Activated CD4-positive, alpha-beta T cell treated with anti-CD3 and anti-CD28 coated beads, Interleukin-2, Interleukin-4, amounts not matched to agents 100 ng/mL and 50 ng/mL, durations not matched to agents 16 hours and 8 hours (primary cell): ENCODE data around the gene DISP2.

Experiments used
- DNase-seq: peaks from one replicate; pipeline ENCODE4 v3.0.0-alpha.2; 2020; ENCODE audit warnings: low spot score

DISP2 gene

DNA sequence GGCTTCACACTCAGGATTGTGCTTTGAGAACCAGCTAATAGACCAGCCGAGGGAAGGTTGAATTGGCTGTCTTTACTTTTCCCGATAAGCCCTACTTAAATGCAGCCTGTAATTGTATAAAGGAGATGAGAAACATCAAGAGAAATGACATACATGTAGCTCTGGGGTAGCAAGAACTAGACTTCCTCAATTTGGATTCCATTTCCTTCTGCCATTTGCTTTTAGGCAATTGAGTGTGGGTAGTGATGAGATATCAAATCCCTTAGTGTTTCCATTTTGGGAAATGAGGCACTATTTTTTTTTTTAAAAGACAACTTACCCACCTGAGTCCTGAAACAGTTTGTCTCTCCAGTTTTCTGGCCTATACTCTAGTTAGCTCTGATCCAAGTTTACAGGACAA lies 32.3 kb upstream of the DISP2 start:
- no peak for DNase-seq

DNA sequence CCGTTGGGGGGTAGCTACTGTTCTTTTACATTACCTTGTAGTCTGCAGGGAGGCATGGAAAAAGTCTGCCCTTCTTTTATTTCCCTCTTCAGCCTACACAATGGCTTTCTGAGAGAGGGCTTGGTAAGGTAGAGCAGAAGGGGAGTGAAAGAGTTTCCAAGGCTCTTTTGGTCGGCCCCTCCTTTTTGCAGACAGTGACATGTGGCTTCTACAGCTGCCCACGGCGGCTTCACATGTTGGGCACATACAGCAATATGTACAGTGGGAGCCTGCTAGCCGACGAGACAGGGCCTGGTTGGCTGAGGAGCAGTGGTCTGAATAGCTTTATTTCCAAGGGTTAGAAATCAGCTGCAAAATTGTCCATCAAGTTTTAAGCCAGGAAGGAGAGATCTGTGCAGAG lies 30.6 kb upstream of the DISP2 start:
- DNase-seq: no peak

DNA sequence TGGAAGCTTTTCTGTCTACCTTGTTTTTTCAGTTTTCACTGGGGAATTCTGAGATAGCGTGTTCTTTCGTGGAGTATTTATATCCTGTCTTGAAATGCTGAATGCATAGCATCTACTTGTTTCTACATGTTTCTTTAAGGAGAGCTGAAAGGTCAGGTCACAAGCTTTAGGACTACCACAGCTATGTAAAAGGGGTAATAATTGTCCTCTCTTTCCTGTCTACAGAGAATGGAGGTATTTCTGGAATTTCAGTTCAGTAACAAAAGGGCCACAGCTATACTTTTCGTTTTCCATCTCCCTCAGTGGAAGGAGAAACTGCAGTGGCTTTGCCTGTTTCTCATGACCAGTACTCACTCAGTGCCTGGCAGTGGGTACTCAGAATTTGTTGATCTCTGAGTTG lies 29.8 kb upstream of the DISP2 start:
- DNase-seq: no peak

DNA sequence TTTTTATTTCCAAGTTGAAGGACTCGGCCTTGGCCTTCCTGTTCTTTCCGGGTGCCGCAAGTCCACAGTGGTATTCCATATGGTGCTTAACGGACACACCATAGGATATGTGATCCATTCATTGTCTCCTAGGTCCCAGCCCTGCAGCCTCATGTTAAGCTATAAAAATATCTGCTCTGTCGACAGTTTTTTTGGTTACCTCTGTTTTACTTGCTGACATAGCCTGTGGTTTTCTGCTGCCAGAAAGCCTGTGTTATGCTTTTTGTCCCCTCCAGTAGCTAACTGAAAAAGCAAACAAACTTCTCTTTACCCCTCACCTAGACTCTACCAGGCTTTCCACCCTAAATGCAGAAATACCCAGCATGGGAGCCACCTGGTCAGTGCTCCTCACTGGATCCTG lies 29.3 kb upstream of the DISP2 start:
- DNase-seq: no peak

DNA sequence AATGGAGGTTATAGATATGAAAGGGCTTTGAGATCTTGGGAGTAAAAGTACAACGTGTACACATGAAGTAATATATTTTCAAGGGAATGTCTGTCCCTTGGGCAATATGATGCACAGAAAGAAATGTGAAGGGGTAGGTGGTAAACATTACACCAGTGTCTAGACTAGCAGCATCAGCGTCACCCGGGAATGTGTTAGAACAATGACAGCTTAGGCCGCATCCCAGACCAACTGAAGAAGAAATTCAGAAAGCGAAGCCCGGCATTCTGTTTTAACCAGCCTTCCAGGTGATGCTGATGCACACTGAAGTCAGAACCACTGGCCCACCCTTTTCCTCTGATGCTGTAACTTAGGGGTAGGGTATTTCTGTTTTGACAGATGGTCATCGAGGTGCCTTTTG lies 28.2 kb upstream of the DISP2 start:
- no peak for DNase-seq

DNA sequence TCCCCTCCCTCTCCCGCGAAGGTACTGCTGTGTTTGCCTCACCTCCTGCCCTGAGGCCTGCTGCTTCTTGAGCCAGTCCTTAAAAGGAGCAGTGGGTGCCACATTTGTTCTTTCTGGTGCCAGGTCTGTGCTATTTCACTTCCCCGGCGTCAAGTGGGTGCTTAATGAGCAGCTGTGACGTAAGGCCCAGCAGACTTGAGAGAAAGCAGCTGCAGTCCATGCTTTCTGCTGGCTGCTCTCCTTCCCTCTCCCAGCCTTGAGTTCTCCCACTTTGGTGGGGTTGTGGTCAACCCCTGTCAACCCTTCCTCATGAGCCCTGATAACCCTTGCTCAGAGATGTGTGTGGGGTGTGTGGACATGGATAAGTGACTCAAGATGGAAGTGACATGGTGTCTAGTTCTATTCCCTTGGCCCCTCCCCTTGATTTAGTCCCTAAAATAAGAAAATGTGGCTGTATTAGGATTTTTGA lies 27.6 kb upstream of the DISP2 start:
- no peak for DNase-seq

DNA sequence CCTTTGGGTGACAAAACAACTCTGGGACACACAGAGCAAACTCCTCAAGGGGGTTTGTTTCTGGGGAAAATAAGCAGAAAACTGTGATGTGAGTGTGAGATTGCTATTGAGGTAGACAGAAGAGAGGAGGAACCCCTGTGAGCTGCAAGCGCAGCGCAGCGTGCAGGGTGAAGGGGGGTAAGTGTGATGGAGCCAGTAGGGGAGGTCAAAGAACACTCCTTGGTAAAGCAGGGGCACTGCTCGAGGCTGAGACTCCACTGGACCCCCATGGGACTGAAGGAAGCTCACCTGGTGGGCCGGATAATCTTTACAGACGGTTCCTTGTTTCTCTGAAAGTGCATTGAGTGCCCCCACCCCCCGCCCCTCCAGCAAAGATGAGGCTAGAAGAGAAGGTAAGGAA lies 27.0 kb upstream of the DISP2 start:
- no peak for DNase-seq

DNA sequence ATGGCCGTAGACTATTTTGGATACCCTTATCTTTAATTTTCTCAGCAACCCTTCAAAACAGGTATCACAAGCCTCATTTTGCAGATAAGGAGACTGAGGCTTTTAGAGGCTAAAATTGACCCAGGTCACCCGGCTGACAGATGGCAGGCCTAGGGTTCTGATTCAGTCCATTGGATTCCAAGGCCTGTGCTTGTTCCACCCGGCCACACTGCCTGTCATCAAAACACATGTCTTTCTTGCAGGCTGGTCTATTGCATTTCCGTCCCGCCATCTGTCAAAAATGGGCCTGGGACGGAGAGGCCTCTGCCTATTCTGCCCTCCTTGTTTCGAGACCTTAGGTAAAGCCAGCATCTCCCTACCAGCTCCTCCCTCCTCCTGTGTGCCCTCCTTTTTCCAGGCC lies 26.4 kb upstream of the DISP2 start:
- no peak for DNase-seq

DNA sequence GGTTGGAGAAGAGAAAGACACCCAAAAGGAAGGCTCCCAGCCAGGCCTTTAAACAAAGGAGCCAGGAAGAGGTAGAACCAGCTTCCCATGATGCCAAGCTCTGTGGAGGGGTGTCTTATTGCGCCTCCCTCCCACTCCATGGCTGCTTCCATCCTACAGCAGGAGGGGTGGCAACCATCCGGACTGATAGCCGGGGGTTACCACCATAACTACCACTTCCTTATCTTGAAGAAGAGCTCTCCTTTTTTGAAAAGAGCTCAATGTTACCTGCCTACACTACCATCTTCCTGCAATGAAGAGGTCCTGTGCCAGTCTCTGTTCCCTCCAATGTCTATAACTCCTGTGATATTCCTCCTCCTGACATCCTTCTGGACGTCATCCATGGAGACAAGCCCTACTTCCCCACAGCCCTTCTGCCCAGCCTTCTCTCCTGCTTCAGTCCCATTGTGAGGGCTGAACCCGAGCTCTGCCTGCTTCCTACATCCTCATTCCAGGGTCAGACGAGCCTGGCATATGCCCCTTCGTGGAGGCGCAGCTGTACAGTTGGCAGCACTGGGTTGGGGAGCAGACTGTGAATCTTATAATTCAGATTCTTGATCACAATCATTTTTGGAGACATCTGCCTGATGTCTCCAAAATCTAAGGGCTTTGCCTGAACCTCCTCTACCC lies 25.8 kb upstream of the DISP2 start:
- DNase-seq: no peak

DNA sequence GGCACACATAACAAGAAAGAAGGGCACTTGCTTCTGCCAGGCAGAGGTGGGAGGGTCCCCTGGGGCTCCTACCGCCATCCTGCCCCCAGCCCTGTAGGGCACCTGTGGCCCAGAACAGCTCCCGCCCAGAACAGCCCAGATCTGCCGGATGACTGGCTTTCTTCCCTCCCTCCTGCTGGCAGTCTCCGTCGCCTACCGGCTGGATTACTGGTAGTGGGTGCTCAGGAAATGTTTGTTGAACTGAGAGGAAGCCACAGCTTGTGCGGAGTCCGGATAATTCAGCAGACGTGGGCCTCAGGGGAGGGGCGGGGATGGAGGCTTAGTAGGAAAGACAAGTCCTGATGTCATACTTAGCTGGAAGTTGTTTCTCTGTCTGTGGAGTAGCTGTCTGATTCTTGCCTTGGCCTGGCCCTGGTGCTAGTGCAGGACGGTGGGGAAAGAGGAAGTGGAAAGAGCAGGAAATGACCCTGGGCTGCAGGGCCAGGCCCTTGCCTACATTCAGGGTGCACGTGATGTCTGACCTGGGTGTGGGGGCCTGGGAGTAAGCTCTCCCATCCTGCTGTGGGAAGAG lies 24.0 kb upstream of the DISP2 start:
- no peak for DNase-seq

DNA sequence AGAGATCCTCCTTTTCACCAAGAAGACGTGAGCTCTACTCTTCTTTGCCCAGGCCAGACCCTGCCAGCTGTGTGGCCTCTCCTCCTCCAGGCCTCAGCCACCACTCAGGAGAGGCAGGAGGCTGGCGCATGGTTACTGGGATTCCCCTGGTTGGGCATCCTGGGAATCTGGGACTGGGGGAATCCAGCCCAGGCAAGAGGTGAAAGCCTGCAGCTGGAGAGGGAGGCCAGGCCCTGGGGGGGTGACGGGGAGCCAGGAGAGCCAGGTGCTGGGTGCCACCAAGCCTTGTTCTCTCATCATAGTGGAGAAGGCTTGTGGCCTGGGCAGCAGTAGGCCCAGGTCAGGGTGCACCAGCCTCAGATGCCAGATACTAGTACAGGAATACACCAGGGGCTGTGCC lies 23.5 kb upstream of the DISP2 start:
- DNase-seq: no peak

DNA sequence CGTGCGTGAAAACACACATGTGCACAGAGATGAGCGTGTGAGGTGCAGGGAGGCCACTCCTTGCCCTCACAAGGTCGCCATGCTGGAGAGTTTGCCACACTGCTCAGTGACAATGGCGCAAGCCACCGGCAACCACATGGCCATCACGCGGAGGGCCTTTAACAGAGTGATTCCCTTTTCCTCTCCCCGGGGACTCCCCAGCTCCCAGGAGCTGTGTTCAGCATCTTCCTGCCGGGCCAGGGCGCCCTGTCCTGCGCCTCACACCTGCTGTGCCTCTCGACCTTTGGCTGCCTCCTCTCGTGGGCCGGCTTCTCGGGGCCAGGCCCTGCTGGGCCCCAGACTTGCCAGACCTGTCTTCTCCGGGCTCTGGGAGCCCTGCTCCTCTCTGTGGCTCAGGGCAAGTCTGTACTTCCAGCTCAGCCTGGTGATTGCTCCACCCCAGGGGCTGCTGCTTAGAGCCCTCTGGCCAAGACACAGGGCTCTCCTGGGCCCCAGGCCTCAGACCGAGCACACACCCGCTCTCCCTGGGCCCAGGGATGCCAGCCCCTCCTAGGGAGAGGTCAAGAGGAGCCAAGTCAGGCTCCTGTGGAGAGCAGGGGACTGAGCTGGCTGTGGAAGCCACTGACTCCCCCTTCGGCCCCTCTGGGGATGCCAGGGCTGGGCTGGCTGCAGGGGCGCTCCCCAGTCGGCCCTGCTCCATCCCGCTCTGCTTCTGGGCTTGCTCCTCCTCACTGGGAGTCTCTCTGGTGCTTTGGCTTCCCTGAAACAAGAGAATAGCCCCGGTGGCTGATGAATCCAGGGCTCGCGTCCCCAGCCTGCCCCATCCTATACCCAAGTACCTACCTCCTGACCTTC lies 22.9 kb upstream of the DISP2 start:
- DNase-seq: no peak

DNA sequence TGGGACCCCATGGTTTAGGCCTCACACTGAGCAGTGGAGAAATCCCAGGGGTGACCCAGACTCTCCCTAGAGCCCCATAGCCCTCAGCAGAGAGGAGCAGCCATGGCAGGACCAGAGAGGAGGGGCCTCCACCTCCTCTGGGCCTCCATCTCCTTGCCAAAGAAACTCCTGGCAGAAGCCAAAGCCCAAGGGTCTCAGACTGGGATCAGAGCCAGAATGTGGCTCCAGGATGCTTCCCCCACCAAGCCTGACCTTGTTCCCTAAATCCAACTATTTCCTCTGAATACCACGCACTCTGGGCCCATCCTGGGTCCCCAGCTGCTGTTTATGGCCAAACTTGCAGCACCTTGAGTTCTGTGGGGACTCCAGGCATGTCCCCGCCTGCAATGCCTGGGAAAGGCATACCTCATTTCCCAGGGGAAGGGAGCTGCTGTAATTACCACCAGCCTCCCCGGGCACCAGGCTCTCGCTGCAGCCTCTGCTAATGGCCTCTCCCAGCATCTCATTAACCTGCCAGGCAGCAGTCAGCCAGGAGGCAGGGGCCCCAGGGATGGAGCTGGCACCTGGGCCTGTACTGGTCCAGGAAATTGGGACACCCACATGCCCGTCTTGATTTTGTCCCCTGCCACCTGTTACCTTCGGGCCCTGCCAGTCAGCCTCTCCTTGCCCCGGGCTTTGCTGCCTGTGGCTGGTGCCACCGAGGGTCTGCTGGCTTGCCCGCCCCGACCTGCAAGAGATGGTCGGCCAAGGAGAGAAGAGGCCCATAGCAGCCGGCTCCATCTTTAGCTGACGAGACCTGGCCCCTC lies 21.9 kb upstream of the DISP2 start:
- DNase-seq: no peak

DNA sequence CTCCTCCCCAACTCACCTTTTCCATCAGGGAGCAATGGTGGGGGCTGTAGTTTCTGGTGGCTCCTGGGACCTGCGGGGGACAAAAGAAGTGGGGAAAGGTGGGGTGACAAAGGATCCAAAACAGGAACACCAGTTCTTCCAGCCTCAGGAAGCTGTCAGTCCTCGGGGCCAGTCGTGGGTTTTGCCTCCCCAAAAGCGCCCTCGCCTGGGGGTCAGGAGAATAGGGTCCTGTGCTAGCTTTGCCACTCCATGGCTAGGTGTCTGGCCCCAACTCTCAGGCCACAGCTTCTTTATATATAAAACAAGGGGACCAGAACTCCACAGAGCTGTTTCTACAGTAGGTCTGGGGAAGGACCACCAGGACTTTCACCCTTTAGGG lies 21.3 kb upstream of the DISP2 start:
- no peak for DNase-seq

DNA sequence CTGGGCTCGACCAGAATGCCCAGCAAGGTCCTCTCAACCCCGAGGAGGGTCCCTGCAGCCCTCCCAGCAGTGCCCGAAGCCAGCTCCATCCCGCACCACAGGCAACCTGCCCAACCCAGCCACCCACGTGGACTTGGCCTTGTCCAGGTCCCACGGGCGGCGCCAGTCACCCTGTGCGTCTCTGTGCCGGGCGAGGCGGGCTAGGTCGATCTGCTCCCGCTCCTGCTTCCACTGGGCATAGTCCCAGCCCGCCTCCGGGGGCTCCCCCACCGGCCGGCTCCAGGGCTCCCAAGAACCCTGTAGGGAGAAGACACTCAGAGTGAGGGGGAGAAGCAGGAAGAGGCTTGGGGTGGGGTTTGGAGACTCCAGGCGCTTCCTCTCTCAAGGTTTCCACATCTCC lies 20.4 kb upstream of the DISP2 start:
- DNase-seq: no peak

DNA sequence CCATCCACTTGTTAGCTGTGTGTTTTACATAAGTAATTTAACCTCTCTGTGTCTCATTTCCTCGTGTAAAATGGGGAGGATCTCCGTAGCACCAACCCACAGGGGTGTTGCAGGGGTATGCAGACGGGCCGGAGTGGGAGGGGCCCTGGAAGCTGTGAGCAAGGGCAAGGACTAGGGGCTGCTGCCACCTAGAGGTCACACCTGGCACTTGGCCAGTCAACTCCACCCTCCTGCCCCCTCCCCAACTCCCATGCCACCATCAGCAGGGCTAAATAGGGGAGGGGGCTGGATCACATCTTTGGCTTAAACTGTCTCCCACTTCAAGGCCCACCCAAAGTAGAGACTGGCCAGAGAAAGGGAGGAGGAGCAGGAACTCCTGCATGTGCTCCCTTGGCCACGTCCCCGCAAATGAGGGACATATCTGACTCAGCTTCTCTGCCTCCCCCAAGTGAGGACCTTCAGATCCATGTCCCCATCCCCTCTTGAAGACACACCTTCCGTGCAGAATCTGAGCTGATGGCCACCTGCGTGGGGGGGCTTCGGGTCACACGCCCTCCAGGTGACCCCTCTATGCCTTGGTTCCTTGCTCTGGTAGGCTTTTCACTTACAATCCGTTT lies 19.9 kb upstream of the DISP2 start:
- DNase-seq: peak; percentile 77

DNA sequence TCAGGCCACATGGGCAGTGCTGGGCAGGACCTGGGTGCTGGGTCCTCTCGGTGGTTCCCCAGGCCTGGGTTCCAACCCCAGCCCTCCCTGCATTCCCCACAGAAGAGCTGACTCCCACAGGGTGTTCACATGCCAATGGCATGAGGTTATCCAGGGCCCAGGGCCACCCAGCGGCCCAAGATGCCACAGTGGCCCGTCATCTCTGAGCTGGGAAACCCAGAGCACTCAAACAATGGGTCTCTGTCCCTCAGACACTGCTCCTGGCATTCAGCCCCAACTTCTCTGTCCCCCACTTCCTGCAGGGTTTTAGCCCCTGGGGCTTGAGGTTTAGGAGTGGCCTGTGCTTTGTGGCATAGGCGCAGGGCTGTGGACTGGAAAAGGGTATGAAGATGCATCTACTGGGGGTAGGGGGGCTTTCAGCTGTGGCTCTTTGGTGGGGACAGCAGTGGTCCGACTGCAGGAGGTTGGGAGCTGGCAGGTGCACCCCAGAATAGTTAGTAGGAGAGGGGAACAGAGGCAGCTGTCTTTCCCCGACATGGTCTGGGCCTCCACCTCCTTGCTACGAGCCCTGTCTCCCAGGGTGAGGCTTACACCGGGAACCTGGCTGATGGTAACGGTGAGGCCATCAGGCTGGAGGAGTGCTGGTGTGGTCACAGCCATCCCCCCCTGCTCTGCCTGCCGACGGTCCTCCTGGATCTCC lies 18.9 kb upstream of the DISP2 start:
- no peak for DNase-seq

DNA sequence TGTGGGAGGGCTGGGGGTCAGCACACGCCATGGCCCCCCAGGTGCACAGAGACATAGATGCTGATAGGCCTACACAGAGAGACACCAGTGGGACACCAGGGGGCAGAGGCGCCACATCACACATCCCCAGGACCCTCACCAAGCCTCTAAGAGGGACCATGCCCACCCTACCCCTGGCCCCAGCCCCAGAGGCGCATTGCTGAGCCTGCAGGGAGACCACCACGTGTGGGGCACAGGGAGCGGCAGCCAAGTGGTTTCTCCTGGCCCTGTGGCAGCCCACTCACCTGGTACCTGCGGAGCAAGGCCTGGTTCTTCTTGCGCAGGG lies 18.4 kb upstream of the DISP2 start:
- DNase-seq: no peak

DNA sequence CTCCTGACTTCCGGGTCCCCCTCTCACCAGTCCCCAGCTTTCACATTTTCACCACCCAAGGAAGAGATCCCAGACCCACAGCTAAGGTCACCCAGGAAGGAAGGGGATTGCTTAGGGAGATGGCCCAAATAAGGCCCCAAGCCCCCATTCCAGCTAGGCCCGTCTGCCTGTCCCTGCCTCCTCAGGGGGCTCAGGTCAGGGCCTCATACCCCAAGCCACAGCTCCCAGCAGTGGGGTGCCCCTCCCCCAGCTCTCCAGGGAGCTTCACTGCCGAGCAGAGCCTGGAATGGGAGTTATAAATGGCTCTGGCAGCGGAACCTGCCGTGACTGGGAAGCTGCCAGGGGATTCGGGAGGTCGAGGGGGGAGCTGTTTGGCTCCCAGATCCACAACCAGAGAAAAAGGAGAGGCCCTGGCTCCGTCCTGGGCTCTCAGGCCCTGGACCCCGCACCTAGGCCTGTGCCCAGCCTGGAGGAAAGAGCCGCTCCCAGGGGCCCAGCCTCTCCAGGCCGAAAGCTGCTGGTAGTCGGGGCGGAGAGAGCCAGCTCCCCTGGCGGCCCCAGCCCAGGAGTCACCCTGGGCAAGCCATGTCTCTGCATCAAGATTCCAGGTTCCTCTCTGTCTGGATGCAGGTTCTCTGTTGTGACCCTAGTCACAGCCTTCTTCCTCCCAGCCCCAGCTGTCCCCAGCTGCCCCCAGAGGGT lies 17.8 kb upstream of the DISP2 start:
- no peak for DNase-seq

DNA sequence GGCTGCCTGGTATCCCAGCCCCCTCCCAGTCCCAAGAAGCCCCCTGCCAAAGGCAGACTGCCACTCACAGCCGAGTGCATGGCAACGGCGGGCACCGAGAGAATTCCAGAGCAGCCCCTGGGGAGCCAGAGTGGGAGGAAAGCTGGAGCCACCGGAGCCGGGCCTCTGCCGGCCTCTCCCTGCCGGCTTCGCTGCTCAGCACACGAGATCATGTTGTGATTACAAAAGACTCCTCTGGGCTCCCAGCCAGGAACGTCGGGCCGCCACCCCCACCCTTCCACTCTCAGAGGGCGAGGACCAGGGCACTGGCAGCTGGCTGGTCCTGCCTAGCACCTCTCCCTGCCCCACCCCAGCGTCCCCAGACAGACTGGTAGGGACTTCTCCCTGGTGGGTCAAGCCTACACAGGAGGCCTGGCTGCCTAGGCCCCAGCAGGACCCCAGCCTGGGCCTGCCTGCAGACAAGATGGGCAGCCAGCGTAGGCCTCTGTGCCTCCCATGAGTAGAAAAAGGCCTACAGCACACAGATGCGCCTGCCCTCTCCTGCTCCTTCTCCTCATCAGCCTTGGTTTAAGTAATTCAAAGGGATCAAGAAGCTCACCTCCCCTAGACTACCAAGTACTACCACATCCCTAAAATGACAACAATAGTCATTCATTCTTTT lies 17.1 kb upstream of the DISP2 start, which contains the start of gene CCDC9B:
Gene CCDC9B, minus strand, starts transcription at position 200 of the 661 bp plus-strand sequence. Its CDS starts 120 bp downstream, at position 80.
- no peak for DNase-seq
